Measurements from ENCODE around the gene TMTC2.

Gene TMTC2

GRCh38 chr12:83156815-83157214 lies 470.1 kb downstream of the TMTC2 start:
- no peak for TF ChIP-seq ZNF274 (IDR thresholded peaks at IDR 0.05; ENCODE audit: low read depth, low read length)
- TF ChIP-seq SUZ12 (IDR thresholded peaks at IDR 0.05; ENCODE audit: extremely low read depth, insufficient read depth, insufficient read length) = no peak
- TF ChIP-seq YY1 (IDR thresholded peaks at IDR 0.05; ENCODE audit: insufficient read depth, insufficient read length) = no peak
- DNase-seq (ENCODE audit: low read depth, low spot score) = no peak
- Histone ChIP-seq H3K9me3 (ENCODE audit: insufficient read depth, low read length) (no peaks in the 10 kb centered on the region), H3K27me3 (ENCODE audit: insufficient read depth, insufficient read length) (no peaks in the 10 kb centered on the region), H3K36me3 (ENCODE audit: insufficient read depth, insufficient read length, low read length) (no peaks in the 10 kb centered on the region), H3K4me1 (ENCODE audit: insufficient read depth, insufficient read length) (no peaks in the 10 kb centered on the region), H3K9ac (ENCODE audit: insufficient read length, low read depth) (no peak overlapping the region), H3K4me3 (ENCODE audit: insufficient read length, low read depth) (no peak overlapping the region)

- H3K36me3 ChIP-seq (ENCODE audit: insufficient read depth, insufficient read length, low read length) = no peaks in the 10 kb centered on the region
- DNase-seq (ENCODE audit: low read depth, low spot score) = no peak
- no peak overlapping the region for H3K9ac ChIP-seq (ENCODE audit: insufficient read length, low read depth)
- H3K9me3 ChIP-seq (ENCODE audit: insufficient read depth, low read length) = no peaks in the 10 kb centered on the region
- no peaks in the 10 kb centered on the region for H3K4me1 ChIP-seq (ENCODE audit: insufficient read depth, insufficient read length)
- no peak overlapping the region for H3K4me3 ChIP-seq (ENCODE audit: insufficient read length, low read depth)
- TF ChIP-seq SUZ12 (IDR thresholded peaks at IDR 0.05; ENCODE audit: extremely low read depth, insufficient read depth, insufficient read length) (no peak), YY1 (IDR thresholded peaks at IDR 0.05; ENCODE audit: insufficient read depth, insufficient read length) (no peak), ZNF274 (IDR thresholded peaks at IDR 0.05; ENCODE audit: low read depth, low read length) (no peak)
- H3K27me3 ChIP-seq (ENCODE audit: insufficient read depth, insufficient read length) = no peaks in the 10 kb centered on the region
Observed at GRCh38 chr12:83157604-83158003, 470.9 kb downstream of the TMTC2 start.

- no peak overlapping the region for H3K9ac ChIP-seq (ENCODE audit: insufficient read length, low read depth)
- no peak overlapping the region for H3K4me3 ChIP-seq (ENCODE audit: insufficient read length, low read depth)
- TF ChIP-seq ZNF274 (IDR thresholded peaks at IDR 0.05; ENCODE audit: low read depth, low read length) (no peak), SUZ12 (IDR thresholded peaks at IDR 0.05; ENCODE audit: extremely low read depth, insufficient read depth, insufficient read length) (no peak), YY1 (IDR thresholded peaks at IDR 0.05; ENCODE audit: insufficient read depth, insufficient read length) (no peak)
Observed at GRCh38 chr12:83158613-83159207, 472.0 kb downstream of the TMTC2 start.

GRCh38 chr12:83161456-83161855 lies 474.8 kb downstream of the TMTC2 start:
- no peaks in the 10 kb centered on the region for H3K9me3 ChIP-seq (ENCODE audit: insufficient read depth, low read length)
- H3K4me3 ChIP-seq (ENCODE audit: insufficient read length, low read depth) = no peak overlapping the region
- no peaks in the 10 kb centered on the region for H3K4me1 ChIP-seq (ENCODE audit: insufficient read depth, insufficient read length)
- no peak overlapping the region for H3K9ac ChIP-seq (ENCODE audit: insufficient read length, low read depth)
- H3K36me3 ChIP-seq (ENCODE audit: insufficient read depth, insufficient read length, low read length) = no peaks in the 10 kb centered on the region
- H3K27me3 ChIP-seq (ENCODE audit: insufficient read depth, insufficient read length) = no peaks in the 10 kb centered on the region
- TF ChIP-seq YY1 (IDR thresholded peaks at IDR 0.05; ENCODE audit: insufficient read depth, insufficient read length) = no peak
- TF ChIP-seq SUZ12 (IDR thresholded peaks at IDR 0.05; ENCODE audit: extremely low read depth, insufficient read depth, insufficient read length) = no peak
- no peak for TF ChIP-seq ZNF274 (IDR thresholded peaks at IDR 0.05; ENCODE audit: low read depth, low read length)
- DNase-seq (ENCODE audit: low read depth, low spot score) = no peak

More at GRCh38 chr12:83158613-83159207, 472.0 kb downstream of the TMTC2 start:
- Histone ChIP-seq H3K9me3 (ENCODE audit: insufficient read depth, low read length) (no peaks in the 10 kb centered on the region), H3K27me3 (ENCODE audit: insufficient read depth, insufficient read length) (no peaks in the 10 kb centered on the region), H3K4me1 (ENCODE audit: insufficient read depth, insufficient read length) (no peaks in the 10 kb centered on the region), H3K36me3 (ENCODE audit: insufficient read depth, insufficient read length, low read length) (no peaks in the 10 kb centered on the region)
- DNase-seq (ENCODE audit: low read depth, low spot score) = no peak

- H3K27me3 ChIP-seq (ENCODE audit: insufficient read depth, insufficient read length) = no peaks in the 10 kb centered on the region
- no peaks in the 10 kb centered on the region for H3K36me3 ChIP-seq (ENCODE audit: insufficient read depth, insufficient read length, low read length)
- no peaks in the 10 kb centered on the region for H3K9me3 ChIP-seq (ENCODE audit: insufficient read depth, low read length)
- H3K4me3 ChIP-seq (ENCODE audit: insufficient read length, low read depth) = no peak overlapping the region
- H3K4me1 ChIP-seq (ENCODE audit: insufficient read depth, insufficient read length) = no peaks in the 10 kb centered on the region
- no peak for DNase-seq (ENCODE audit: low read depth, low spot score)
- TF ChIP-seq YY1 (IDR thresholded peaks at IDR 0.05; ENCODE audit: insufficient read depth, insufficient read length) (no peak), SUZ12 (IDR thresholded peaks at IDR 0.05; ENCODE audit: extremely low read depth, insufficient read depth, insufficient read length) (no peak), ZNF274 (IDR thresholded peaks at IDR 0.05; ENCODE audit: low read depth, low read length) (no peak)
- no peak overlapping the region for H3K9ac ChIP-seq (ENCODE audit: insufficient read length, low read depth)
Observed at GRCh38 chr12:83168751-83169150, 482.0 kb downstream of the TMTC2 start.

GRCh38 chr12:83172441-83172840 lies 485.7 kb downstream of the TMTC2 start:
- Histone ChIP-seq H3K9me3 (ENCODE audit: insufficient read depth, low read length) (no peaks in the 10 kb centered on the region), H3K4me3 (ENCODE audit: insufficient read length, low read depth) (no peak overlapping the region), H3K36me3 (ENCODE audit: insufficient read depth, insufficient read length, low read length) (no peaks in the 10 kb centered on the region), H3K4me1 (ENCODE audit: insufficient read depth, insufficient read length) (no peaks in the 10 kb centered on the region), H3K27me3 (ENCODE audit: insufficient read depth, insufficient read length) (no peaks in the 10 kb centered on the region), H3K9ac (ENCODE audit: insufficient read length, low read depth) (no peak overlapping the region)
- TF ChIP-seq YY1 (IDR thresholded peaks at IDR 0.05; ENCODE audit: insufficient read depth, insufficient read length) = no peak
- TF ChIP-seq ZNF274 (IDR thresholded peaks at IDR 0.05; ENCODE audit: low read depth, low read length) = no peak
- no peak for TF ChIP-seq SUZ12 (IDR thresholded peaks at IDR 0.05; ENCODE audit: extremely low read depth, insufficient read depth, insufficient read length)
- no peak for DNase-seq (ENCODE audit: low read depth, low spot score)

- TF ChIP-seq SUZ12 (IDR thresholded peaks at IDR 0.05; ENCODE audit: extremely low read depth, insufficient read depth, insufficient read length) (no peak), YY1 (IDR thresholded peaks at IDR 0.05; ENCODE audit: insufficient read depth, insufficient read length) (no peak), ZNF274 (IDR thresholded peaks at IDR 0.05; ENCODE audit: low read depth, low read length) (no peak)
- Histone ChIP-seq H3K27me3 (ENCODE audit: insufficient read depth, insufficient read length) (no peaks in the 10 kb centered on the region), H3K9ac (ENCODE audit: insufficient read length, low read depth) (no peak overlapping the region), H3K36me3 (ENCODE audit: insufficient read depth, insufficient read length, low read length) (no peaks in the 10 kb centered on the region), H3K9me3 (ENCODE audit: insufficient read depth, low read length) (no peaks in the 10 kb centered on the region), H3K4me1 (ENCODE audit: insufficient read depth, insufficient read length) (no peaks in the 10 kb centered on the region), H3K4me3 (ENCODE audit: insufficient read length, low read depth) (no peak overlapping the region)
- no peak for DNase-seq (ENCODE audit: low read depth, low spot score)
Observed at GRCh38 chr12:83172866-83173649, 486.4 kb downstream of the TMTC2 start.
